Measurements from ENCODE around the gene MYOCD.

Gene MYOCD

GRCh38 chr17:12712941-12713340 lies 47.3 kb downstream of the MYOCD start:
- DNase-seq, result no peak

DNA sequence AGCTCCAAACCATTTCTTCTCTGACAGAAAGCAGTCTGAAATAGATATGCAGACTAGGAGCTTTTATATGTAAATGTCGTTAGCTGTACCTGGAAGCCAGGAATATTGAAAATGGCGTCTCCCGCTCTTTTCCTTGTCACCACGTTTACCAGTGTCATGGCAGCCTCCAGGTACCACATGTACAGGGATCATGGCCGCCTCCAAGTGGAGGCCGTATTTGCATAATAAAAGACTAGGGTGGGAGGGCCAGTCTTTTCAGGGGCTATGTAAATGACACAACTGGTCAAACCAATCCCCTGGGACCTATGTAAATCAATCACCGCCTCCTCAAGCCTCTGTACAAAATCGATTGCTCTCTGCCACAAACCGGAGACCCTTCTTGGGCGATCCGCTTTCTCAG lies 54.3 kb downstream of the MYOCD start:
- DNase-seq, result no peak

DNA sequence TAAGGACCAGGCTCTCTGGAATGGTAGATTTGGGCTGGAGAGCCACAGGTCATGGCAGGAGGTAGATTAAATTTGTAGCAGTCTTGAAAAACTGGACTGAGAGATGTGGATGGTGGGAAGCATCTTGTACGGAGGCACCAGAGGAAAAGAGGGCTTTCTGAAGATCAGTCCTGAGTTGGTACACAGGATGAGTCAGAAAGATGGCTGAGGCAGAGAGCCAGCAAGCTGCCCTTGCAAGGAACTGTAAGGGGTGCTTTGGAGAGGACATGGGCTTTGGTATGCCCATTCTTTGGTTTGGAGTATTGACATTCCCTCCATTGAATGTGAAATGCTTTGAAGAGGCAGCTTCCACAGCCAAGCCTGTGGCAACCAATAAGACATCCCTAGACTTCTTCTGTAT lies 55.9 kb downstream of the MYOCD start:
- DNase-seq, result no peak

DNA sequence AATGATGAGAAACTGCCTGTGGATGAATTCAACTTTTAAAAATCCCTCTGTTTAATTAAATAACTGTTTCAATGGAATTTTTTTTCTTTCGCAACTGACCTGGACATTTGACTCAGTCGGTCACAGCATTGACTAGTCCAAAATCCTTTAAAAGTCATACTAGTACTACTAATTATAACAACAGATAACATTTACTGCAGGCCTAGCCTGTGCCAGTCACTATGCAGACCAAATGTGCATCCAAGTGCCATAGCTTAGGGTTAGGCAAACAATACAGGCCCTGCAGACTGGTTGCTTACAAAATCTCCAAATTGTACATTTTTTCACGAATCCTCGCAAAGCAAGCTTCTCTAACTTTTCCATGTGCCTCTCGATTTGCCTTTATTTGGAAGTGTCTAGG lies 56.6 kb downstream of the MYOCD start:
- no peak for DNase-seq

DNA sequence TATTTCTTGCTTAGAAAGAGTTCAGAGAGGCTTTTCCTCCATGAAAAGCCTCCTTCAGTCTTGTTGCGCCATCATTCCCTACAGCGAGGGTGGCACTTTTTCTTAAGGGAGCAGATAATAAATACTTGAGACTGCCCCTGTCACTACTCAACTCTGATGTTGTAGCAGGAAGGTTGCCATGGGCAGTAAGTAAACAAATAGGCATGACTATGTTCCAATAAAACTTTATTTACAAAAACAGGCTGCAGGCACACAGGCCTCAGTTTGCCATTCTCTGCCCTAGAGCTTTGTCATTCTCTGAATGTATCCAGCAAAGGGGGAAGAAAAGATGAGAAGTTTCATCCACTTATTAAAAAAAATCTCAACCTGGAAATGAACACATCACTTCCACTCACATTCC lies 60.4 kb downstream of the MYOCD start:
- DNase-seq, result no peak

- DNase-seq, result no peak
Measured at GRCh38 chr17:12727076-12727760, 61.5 kb downstream of the MYOCD start.

GRCh38 chr17:12727881-12728280 lies 62.2 kb downstream of the MYOCD start:
- DNase-seq, result no peak

- DNase-seq, result no peak
Measured at GRCh38 chr17:12729086-12729485, 63.4 kb downstream of the MYOCD start.

DNA sequence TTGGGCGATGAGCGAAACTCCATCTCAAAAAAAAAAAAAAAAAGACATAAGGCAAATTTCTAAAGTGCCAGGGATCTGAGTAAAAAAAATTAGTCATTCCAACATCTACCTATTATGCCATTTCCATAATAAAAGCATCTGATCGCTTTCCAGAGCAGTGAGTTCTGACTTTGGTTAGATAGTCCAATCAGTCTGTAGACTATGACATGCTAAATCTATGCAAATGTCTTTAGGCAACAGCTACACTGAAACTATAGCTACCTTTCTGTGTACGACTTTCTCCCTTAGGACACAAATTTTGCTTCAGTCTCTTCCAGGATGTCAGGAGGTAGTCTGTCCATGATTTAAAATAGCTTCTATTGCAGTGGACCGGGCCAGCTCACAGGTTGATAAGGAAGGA lies 64.7 kb downstream of the MYOCD start:
- DNase-seq, result no peak

DNA sequence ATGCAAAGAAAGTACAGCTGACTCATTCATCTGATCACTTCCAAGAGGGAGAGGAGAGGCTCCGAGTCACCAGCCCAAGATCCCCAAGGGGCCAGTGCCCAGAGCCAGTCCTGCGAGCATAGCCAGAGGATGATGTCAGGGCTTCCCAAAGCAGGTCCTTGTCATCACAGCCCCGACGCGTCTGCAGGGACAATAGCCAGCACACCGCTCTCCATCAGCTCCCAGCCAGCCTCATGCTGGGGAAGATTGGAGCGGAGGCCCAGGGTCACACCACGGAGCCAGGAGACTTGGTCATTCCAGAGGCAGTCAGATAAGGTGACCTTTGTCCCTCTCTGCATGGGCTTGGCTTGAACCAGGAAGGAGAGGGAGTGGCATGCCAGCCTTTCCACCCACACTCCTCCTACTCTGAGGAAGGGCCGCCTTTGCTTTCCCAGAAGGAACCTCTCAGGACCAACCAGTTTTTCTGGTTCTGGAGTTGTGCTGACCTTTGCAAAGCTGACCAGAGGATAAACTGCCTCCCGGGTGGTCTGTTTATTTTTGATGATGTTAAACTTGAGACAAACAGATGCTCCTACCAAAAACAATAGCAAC lies 65.3 kb downstream of the MYOCD start:
- DNase-seq, result no peak

GRCh38 chr17:12731839-12732238 lies 66.1 kb downstream of the MYOCD start:
- no peak for DNase-seq

DNA sequence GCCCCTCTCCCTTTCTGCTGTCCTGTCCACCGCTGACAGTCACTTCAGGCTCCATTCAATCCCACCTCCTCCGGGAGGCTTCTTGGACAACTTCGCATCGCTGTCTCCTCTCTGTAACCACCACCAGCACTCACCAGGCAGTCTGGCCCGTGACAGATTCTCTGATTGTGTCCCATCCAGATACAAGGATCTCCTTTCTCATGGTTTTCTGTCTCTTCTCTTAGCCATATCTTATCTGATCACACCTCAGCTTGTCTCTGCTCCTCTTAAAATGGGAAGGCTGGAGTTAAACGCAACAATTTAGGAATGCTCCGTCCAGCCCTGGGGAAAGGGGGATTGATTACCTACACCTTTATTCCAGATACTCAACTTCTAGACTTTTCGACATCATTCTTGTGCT lies 66.7 kb downstream of the MYOCD start:
- DNase-seq, result no peak

DNA sequence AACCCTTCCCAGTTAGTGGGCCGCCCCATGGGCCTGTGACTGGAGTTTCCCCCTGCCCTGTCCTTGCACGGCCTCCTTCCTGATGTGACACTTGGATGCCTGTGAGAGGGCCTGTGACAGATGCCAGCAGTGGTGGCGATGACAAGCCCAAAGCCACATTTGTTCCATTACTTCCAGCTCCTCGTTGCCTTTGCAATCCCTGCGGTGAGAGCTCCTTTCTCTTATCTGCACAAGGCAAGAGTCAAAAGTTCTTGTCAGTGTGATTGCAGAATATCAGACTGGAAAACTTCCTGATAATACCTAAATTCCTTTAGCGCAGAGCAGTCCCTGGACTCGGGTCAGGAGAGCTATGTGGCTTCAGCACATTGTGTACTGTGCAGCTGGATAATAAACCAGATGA lies 69.2 kb downstream of the MYOCD start:
- DNase-seq, result no peak

- no peak for DNase-seq
Measured at GRCh38 chr17:12735517-12735916, 69.8 kb downstream of the MYOCD start.

GRCh38 chr17:12736526-12736925 lies 70.8 kb downstream of the MYOCD start:
- no peak for DNase-seq

DNA sequence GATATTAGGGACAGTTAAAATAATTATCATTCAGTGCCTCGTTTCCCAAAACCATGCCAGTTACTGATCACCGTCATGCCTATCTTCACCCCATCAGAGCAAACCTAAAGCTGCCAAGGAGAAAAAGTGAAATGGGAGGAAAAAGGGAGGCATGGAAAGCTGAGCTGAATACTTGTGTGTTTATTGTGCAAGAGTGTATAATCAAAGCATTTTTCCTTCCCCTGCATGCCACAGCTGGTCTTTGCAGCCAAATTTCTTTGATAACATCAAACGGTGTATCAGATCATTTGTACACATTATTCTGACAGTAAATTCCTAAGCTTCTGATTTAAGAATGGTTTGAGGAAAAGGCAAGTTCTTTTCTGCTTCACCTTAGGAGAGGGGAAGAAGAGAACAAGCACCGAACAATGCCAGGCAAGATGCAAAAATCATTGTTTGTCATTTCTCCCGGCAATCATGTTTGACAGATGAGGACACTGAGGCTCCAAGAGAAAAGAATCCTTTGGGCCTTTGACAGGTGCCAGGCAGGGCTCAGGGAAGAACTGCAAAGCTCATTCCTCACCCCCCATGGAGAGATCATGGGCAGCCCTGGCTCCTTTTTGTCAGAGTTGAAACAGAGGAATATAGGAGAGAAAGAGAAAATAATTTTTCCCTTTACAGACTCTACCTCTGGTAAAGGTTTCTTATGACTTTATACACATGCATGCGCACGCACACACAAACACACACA lies 72.2 kb downstream of the MYOCD start:
- no peak for DNase-seq

GRCh38 chr17:12738624-12739023 lies 72.9 kb downstream of the MYOCD start:
- no peak for DNase-seq

- DNase-seq, result no peak
Measured at GRCh38 chr17:12739500-12739899, 73.8 kb downstream of the MYOCD start.

GRCh38 chr17:12743046-12743445 lies 77.4 kb downstream of the MYOCD start:
- no peak for DNase-seq

- DNase-seq, result no peak
Measured at GRCh38 chr17:12744298-12744697, 78.6 kb downstream of the MYOCD start.

DNA sequence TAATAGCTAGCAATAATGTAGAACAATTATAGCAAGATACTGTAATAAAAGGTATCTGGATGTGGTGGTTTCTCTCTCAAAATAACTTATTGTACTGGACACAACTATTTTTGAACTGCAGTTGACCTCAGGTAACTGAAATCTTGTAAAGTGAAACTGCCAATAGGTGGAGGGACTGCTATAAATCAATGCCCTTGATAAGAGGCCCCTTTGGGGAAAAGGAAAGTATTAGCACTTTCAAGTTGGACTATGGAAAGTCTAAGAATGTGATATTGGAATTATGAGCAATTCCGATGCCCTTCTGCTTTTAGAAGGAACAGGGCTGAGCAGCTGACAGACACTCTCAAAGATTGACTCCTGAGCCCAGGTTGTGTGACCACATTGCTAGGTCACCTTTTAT lies 79.1 kb downstream of the MYOCD start:
- no peak for DNase-seq

DNA sequence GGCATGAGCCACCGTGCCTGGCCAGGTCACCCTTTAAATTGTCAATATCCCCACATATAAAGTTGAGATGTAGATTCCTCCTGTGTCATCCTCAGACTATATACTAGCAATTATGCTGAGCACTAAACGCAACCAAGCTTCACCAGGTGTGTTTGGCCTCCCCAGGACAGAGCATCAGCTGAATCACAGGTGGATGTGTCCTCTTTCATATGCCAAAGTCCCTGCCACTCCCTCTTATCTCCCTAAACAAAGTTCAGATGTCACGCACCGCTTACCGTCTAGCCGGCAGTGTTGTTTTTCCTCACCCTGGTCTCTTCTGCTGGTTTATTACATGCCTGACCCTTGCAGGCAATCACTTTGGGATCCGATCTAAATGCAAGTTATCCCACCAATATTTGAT lies 79.8 kb downstream of the MYOCD start:
- no peak for DNase-seq

DNA sequence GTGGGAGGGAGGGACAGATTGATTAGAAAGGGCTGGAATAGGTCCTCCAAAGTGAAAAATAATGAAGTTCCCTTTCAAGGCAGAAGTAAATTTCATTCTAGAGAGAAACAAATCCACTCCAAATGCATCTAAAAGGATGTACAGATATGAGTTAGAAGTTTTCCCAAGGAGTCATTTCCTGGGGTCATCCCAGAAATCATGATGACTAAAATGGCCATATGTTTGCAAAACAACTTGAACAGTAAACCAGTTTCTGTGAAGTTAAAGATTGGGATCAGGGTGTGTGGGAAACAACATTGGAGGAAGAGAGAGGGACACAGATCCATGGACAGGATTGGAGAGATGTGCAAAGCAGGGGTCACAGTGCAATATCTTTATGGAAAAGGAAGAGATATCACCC lies 91.1 kb downstream of the MYOCD start:
- DNase-seq, result no peak

- no peak for DNase-seq
Measured at GRCh38 chr17:12759090-12759489, 93.4 kb downstream of the MYOCD start.

DNA sequence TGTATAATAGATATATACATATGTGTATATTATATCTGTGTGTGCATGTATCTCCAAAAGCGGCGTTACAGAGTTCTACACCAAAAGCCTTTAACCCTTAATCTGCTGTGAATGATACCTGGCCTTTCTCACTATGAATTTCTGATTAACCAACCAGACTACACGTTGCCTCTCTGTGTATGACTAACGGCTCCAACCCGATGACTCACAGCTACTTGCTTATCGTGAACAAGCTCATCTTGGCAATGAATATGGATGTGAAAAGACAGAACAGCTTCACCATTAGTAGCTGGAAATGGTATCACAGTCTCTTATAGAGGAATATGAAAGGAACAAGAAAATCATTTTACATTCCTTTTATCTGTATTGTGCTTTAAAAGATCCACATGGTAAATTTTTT lies 99.9 kb downstream of the MYOCD start:
- DNase-seq, result no peak
